H1 (cell line): ENCODE results near the gene LSM4. TPM values are rescaled to one million over a fixed set of nuclear protein-coding genes. Genes with fewer than 3 reads are reported as not detected.

ENCODE experiments used
- CTCF ChIA-PET: fragments of 300-600 bp; sonication (Branson Sonifier 250); formaldehyde crosslinking; loops from one replicate; lab custom pipeline; 2021; ENCODE audit not compliant: partially characterized antibody; lab: Charles Lee
- POLR2A ChIA-PET: fragments of 300-600 bp; sonication (Branson Sonifier 250); formaldehyde crosslinking; loops from one replicate; lab custom pipeline; 2021; ENCODE audit warnings: inconsistent platforms; ENCODE audit not compliant: partially characterized antibody; lab: Charles Lee
- DNase-seq, 2 experiments: peaks; one replicate each; pipeline versions ENCODE4 v3.0.0 to v3.0.0-alpha.2; 2010 to 2022; ENCODE audit warnings: low spot score in 2 of 2, low read depth in 1 of 2, mixed read lengths in 1 of 2
- FAIRE-seq: peaks from 2 replicates; lab custom pipeline; 2011; peaks lifted over from hg19 to GRCh38; lab: Jason Lieb, UNC
- H2AFZ ChIP-seq: 2 replicates; pipeline ENCODE4 v1.8.1; 2012; ENCODE audit warnings: low read length, inconsistent platforms
- H2AK5ac ChIP-seq: 2 replicates; pipeline ENCODE4 v1.6.1; 2013; ENCODE audit warnings: low read depth, low read length
- H2BK120ac ChIP-seq: replicated peaks from 2 replicates; pipeline ENCODE3; 2013; ENCODE audit warnings: low read depth, low read length, inconsistent platforms
- H2BK12ac ChIP-seq: 2 replicates; pipeline ENCODE4 v1.6.1; 2013; ENCODE audit warnings: low read depth, low read length
- H2BK15ac ChIP-seq: 2 replicates; pipeline ENCODE4 v1.6.1; 2013; ENCODE audit warnings: low read length
- H2BK20ac ChIP-seq: 2 replicates; pipeline ENCODE4 v1.6.1; 2013; ENCODE audit warnings: low read length
- H2BK5ac ChIP-seq: 2 replicates; pipeline ENCODE4 v1.6.1; 2013; ENCODE audit warnings: low read depth, low read length
- H3K14ac ChIP-seq: 2 replicates; pipeline ENCODE4 v1.6.1; 2013; ENCODE audit warnings: inconsistent platforms; ENCODE audit not compliant: insufficient read length
- H3K18ac ChIP-seq: 2 replicates; pipeline ENCODE4 v1.6.1; 2013; ENCODE audit warnings: low read length; ENCODE audit errors: extremely low read depth
- H3K23ac ChIP-seq: 2 replicates; pipeline ENCODE4 v1.6.1; 2013; ENCODE audit warnings: inconsistent platforms; ENCODE audit not compliant: insufficient read length
- H3K23me2 ChIP-seq: 2 replicates; pipeline ENCODE4 v1.6.1; 2013; ENCODE audit warnings: low read depth, low read length
- H3K27ac ChIP-seq: 2 replicates; pipeline ENCODE4 v1.6.1; 2011; ENCODE audit warnings: low read depth, low read length, inconsistent platforms
- H3K27me3 ChIP-seq, 4 experiments: replicated peaks in 1 of 4; 1 replicate in 1 of 4; 2 replicates in 3 of 4; pipeline versions ENCODE4 v1.6.1 to v1.8.1; 2011 to 2013; ENCODE audit warnings: low read length in 3 of 4, mild to moderate bottlenecking in 3 of 4, inconsistent platforms in 2 of 4, mixed read lengths in 2 of 4, moderate library complexity in 1 of 4; ENCODE audit not compliant: control insufficient read depth in 3 of 4, insufficient read depth in 3 of 4; ENCODE audit errors: extremely low read depth in 1 of 4
- H3K36me3 ChIP-seq, 4 experiments: 2 replicates each; pipeline versions ENCODE4 v1.6.1 to v1.8.1; 2011 to 2013; ENCODE audit warnings: mild to moderate bottlenecking in 4 of 4, low read length in 3 of 4, moderate library complexity in 2 of 4, control low read depth in 1 of 4, inconsistent platforms in 1 of 4; ENCODE audit not compliant: insufficient read depth in 4 of 4, control insufficient read depth in 2 of 4
- H3K4ac ChIP-seq: replicated peaks from 2 replicates; pipeline ENCODE3; 2013; ENCODE audit warnings: low read length, low read depth, mixed read lengths, inconsistent platforms; ENCODE audit not compliant: insufficient read length
- H3K4me1 ChIP-seq, 4 experiments: replicated peaks in 1 of 4; 1 replicate in 1 of 4; 2 replicates in 3 of 4; pipeline versions ENCODE4 v1.6.1 to v1.8.1; 2011 to 2013; ENCODE audit warnings: low read length in 3 of 4, inconsistent platforms in 2 of 4, mixed read lengths in 1 of 4; ENCODE audit not compliant: insufficient read depth in 4 of 4, control insufficient read depth in 3 of 4
- H3K4me2 ChIP-seq, 2 experiments: 2 replicates each; pipeline versions ENCODE4 v1.6.1 to v1.8.1; 2011 to 2013; ENCODE audit warnings: low read depth in 2 of 2, low read length in 2 of 2, control low read depth in 1 of 2, inconsistent platforms in 1 of 2, mild to moderate bottlenecking in 1 of 2; ENCODE audit not compliant: insufficient read depth in 1 of 2
- H3K4me3 ChIP-seq, 4 experiments: fragments of 200-600, 300-600 bp in 1 of 4; sonication (generic), shearing (Covaris generic), sonication (Bioruptor Twin) in 1 of 4; 2 replicates each; pipeline versions ENCODE4 v1.5.1 to v1.8.1; 2011 to 2016; ENCODE audit warnings: low read length in 4 of 4, low read depth in 3 of 4, control low read depth in 2 of 4, inconsistent platforms in 2 of 4, mild to moderate bottlenecking in 2 of 4, mixed read lengths in 1 of 4, moderate library complexity in 1 of 4; ENCODE audit not compliant: insufficient read depth in 2 of 4; ENCODE audit errors: extremely low read depth in 1 of 4
- H3K56ac ChIP-seq: replicated peaks from 2 replicates; pipeline ENCODE3; 2013; ENCODE audit warnings: low read depth, mild to moderate bottlenecking, mixed read lengths, low read length, inconsistent platforms; ENCODE audit not compliant: insufficient read length
- H3K79me1 ChIP-seq: 2 replicates; pipeline ENCODE4 v1.6.1; 2013; ENCODE audit warnings: low read depth, low read length, control low read depth
- H3K79me2 ChIP-seq, 2 experiments: 2 replicates each; pipeline versions ENCODE4 v1.6.1 to v1.8.1; 2012 to 2013; ENCODE audit warnings: low read length in 2 of 2, mild to moderate bottlenecking in 2 of 2, inconsistent platforms in 1 of 2; ENCODE audit not compliant: insufficient read depth in 2 of 2, control insufficient read depth in 1 of 2
- H3K9ac ChIP-seq, 4 experiments: replicated peaks in 1 of 4; 1 replicate in 1 of 4; 2 replicates in 3 of 4; pipeline versions ENCODE4 v1.6.1 to v1.8.1; 2011 to 2013; ENCODE audit warnings: low read depth in 3 of 4, low read length in 3 of 4, control low read depth in 2 of 4, mild to moderate bottlenecking in 2 of 4, moderate library complexity in 2 of 4, inconsistent platforms in 1 of 4; ENCODE audit errors: extremely low read depth in 1 of 4
- H3K9me3 ChIP-seq, 2 experiments: 2 replicates each; pipeline versions ENCODE4 v1.6.1 to v1.8.1; 2012 to 2013; ENCODE audit warnings: mild to moderate bottlenecking in 2 of 2, moderate library complexity in 2 of 2, control low read depth in 1 of 2, inconsistent platforms in 1 of 2, low read depth in 1 of 2, low read length in 1 of 2, mixed read lengths in 1 of 2; ENCODE audit not compliant: insufficient read depth in 2 of 2
- H4K20me1 ChIP-seq, 2 experiments: replicated peaks in 1 of 2; 2 replicates each; pipeline versions ENCODE3 to v1.8.1; 2011 to 2013; ENCODE audit warnings: inconsistent platforms in 2 of 2, low read length in 2 of 2, mild to moderate bottlenecking in 1 of 2; ENCODE audit not compliant: insufficient read depth in 2 of 2, control insufficient read depth in 1 of 2
- H4K5ac ChIP-seq: 2 replicates; pipeline ENCODE4 v1.6.1; 2013; ENCODE audit warnings: low read length, low read depth, mixed read lengths, inconsistent platforms; ENCODE audit not compliant: insufficient read length
- H4K8ac ChIP-seq: 2 replicates; pipeline ENCODE4 v1.8.0; 2013; ENCODE audit warnings: mild to moderate bottlenecking, moderate library complexity, low read length, inconsistent platforms; ENCODE audit not compliant: insufficient read depth; ENCODE audit errors: extremely low read depth
- H4K91ac ChIP-seq: replicated peaks from 2 replicates; pipeline ENCODE3; 2013; ENCODE audit warnings: low read length, mixed read lengths, inconsistent platforms; ENCODE audit not compliant: insufficient read length
- ATF2 ChIP-seq: IDR thresholded peaks from 2 replicates; pipeline ENCODE4 v1.6.1; 2012; ENCODE audit warnings: low read length, inconsistent platforms
- CTCF ChIP-seq, 3 experiments: IDR thresholded peaks; 1 replicate in 2 of 3; 2 replicates in 1 of 3; pipeline versions ENCODE4 v1.5.1 to v1.6.1; 2011; ENCODE audit warnings: low read length in 3 of 3, mild to moderate bottlenecking in 3 of 3, inconsistent platforms in 2 of 3, low read depth in 1 of 3, moderate library complexity in 1 of 3; ENCODE audit not compliant: insufficient read depth in 1 of 3; ENCODE audit errors: control extremely low read depth in 1 of 3
- EGR1 ChIP-seq: IDR thresholded peaks from 2 replicates; pipeline ENCODE4 v1.6.1; 2011; ENCODE audit warnings: low read depth, low read length, borderline replicate concordance
- HDAC2 ChIP-seq, 2 experiments: fragments of 300-600 bp in 1 of 2; sonication (generic) in 1 of 2; IDR thresholded peaks; 2 replicates each; pipeline ENCODE4 v1.6.1; 2011 to 2012; ENCODE audit warnings: low read depth in 2 of 2, low read length in 2 of 2, mild to moderate bottlenecking in 2 of 2, moderate library complexity in 2 of 2, borderline replicate concordance in 1 of 2, inconsistent platforms in 1 of 2
- JUN ChIP-seq: IDR thresholded peaks from 2 replicates; pipeline ENCODE4 v1.6.1; 2011; ENCODE audit warnings: low read depth, mild to moderate bottlenecking, improper control_type of control experiment, low read length
- KDM4A ChIP-seq: IDR thresholded peaks from one replicate; pipeline ENCODE4 v1.7.1; 2012; ENCODE audit warnings: low read depth, mild to moderate bottlenecking, moderate library complexity, low read length, inconsistent platforms; ENCODE audit not compliant: severe bottlenecking
- TAF1 ChIP-seq: IDR thresholded peaks from 2 replicates; pipeline ENCODE4 v1.6.1; 2011; ENCODE audit warnings: mild to moderate bottlenecking, low read depth, low read length
- WGBS, 2 experiments: shearing (Covaris generic) in 1 of 2; methylation state at CpG; one replicate each; pipeline versions ENCODE4 v1.1.6 to v1.1.7; 2013 to 2015; ENCODE audit warnings: low lambda C conversion rate in 2 of 2, mixed read lengths in 2 of 2, inconsistent platforms in 1 of 2, low coverage in 1 of 2, missing lambda C conversion rate in 1 of 2; ENCODE audit not compliant: insufficient replicate concordance in 2 of 2, insufficient coverage in 1 of 2, insufficient read length in 1 of 2; ENCODE audit errors: extremely low coverage in 1 of 2, missing lambda C conversion rate in 1 of 2; 5-methylcytosine and 5-hydroxymethylcytosine counted together
- polyA plus RNA-seq, 7 experiments: library from polyadenylated mRNA; depleted of rRNA in 3 of 7; stranded (reverse) in 5 of 7; unstranded in 2 of 7; fragments of >200 nt in 5 of 7; fragments of 200-250 nt in 2 of 7; gene quantifications; 1 replicate in 5 of 7; 2 replicates in 1 of 7; 4 replicates in 1 of 7; pipeline versions ENCODE4 v1.2.1 to v1.2.3, GENCODE V29; 2011 to 2013; ENCODE audit warnings: missing spikeins in 2 of 7, mixed read lengths in 2 of 7
- total RNA-seq: library from RNA; stranded (reverse); fragmentation: NEBNext Ultra II Directional; extraction: Animal tissue kit (Norgen Biotek cat#: 25700); gene quantifications from 2 replicates; pipeline ENCODE4 v1.2.1, GENCODE V29; 2021

The LSM4 gene
- total and polyA plus RNA-seq, 2 of the 8 experiments (the other 6 are each of a cell fraction or from before 2014, with no cell fraction given): 302 to 319 TPM

- ChIA-PET CTCF (interaction anchor here (0.7 to 3.6 kb wide), 9 partner anchors 10 to 45 kb away, joined by 3 to 17 read pairs (median 3); no protein-coding TSS in a partner anchor), POLR2A (interaction anchor here (1.1 to 3.3 kb wide), 4 partner anchors 11 to 88 kb away, joined by 3 to 15 read pairs (median 4); partner anchors contain the start of genes JUND and PGPEP1)
- no peak overlapping the region for H3K23ac ChIP-seq
- no peak overlapping the region for H3K4me2 ChIP-seq
- H3K4ac ChIP-seq: no peak overlapping the region
- 0 out of 2 replicates have a peak overlapping the region, but pooled peaks have one; percentile 64 for H2BK12ac ChIP-seq
- H3K4me3 ChIP-seq: no peak overlapping the region
- no peaks in the 10 kb centered on the region for H4K20me1 ChIP-seq
- no peak overlapping the region for H2BK120ac ChIP-seq
- no peak overlapping the region for H2BK15ac ChIP-seq
- no peaks in the 10 kb centered on the region for H3K79me1 ChIP-seq
- no peaks in the 10 kb centered on the region for H3K36me3 ChIP-seq
- DNase-seq (no peak), FAIRE-seq (no peak)
- H3K14ac ChIP-seq: no peak overlapping the region
- no peak overlapping the region for H3K56ac ChIP-seq
- H4K5ac ChIP-seq: no peak overlapping the region
- peak overlapping the region; percentile 34; the same call in 1 of the 2 replicates for H2BK20ac ChIP-seq
- no peak overlapping the region for H2AK5ac ChIP-seq
- H3K18ac ChIP-seq: no peak overlapping the region
- no peaks in the 10 kb centered on the region for H3K23me2 ChIP-seq
- no peaks in the 10 kb centered on the region for H3K9me3 ChIP-seq
- H3K27me3 ChIP-seq: no peaks in the 10 kb centered on the region
- H3K79me2 ChIP-seq: no peaks in the 10 kb centered on the region
- H3K4me1 ChIP-seq: peaks cover 1 to 19% (median 11%) of the 10 kb centered on the region in 4 experiments; a peak in 5 of 7 replicates
- WGBS, 2 experiments: 92% methylated on average over 15 of the region's 15 CpGs; no CpG with 5 or more reads in 1 of the 2 experiments
- H2AFZ ChIP-seq: no peak overlapping the region
- H4K91ac ChIP-seq: peak overlapping the region; percentile 30
- H2BK5ac ChIP-seq: peak overlapping the region; percentile 32
- no peak overlapping the region for H3K27ac ChIP-seq
- no peak overlapping the region for H4K8ac ChIP-seq
- no peak overlapping the region for H3K9ac ChIP-seq
- TF ChIP-seq CTCF (IDR thresholded peaks at IDR 0.05; ENCODE audit: control extremely low read depth in 1 of 3, insufficient read depth in 1 of 3, low read depth in 1 of 3, low read length in 3 of 3) (no peak), JUN (no peak), KDM4A (no peak), HDAC2 (IDR thresholded peaks at IDR 0.05; ENCODE audit: borderline replicate concordance in 1 of 2, low read depth in 2 of 2, low read length in 2 of 2) (no peak), TAF1 (no peak), EGR1 (no peak), ATF2 (no peak)
Measured at GRCh38 chr19:18368504-18369222, 45.8 kb upstream of the LSM4 start.
